KOPT-K1 (cell line): ENCODE data around the gene C8G.

Experiments used
- H3K27ac ChIP-seq: fragments of 200-600 bp; sonication (generic); 2 replicates; pipeline ENCODE4 v1.5.1; 2016; ENCODE audit warnings: antibody characterized with exemption, mild to moderate bottlenecking, low read depth, low read length; ENCODE audit not compliant: poor library complexity, severe bottlenecking
- H3K36me3 ChIP-seq: fragments of 200-600 bp; sonication (generic); 2 replicates; pipeline ENCODE4 v1.5.1; 2017; ENCODE audit warnings: antibody characterized with exemption, mild to moderate bottlenecking, low read length, moderate library complexity; ENCODE audit not compliant: insufficient read depth
- H3K9me3 ChIP-seq: fragments of 200-600 bp; sonication (generic); 2 replicates; pipeline ENCODE4 v1.5.1; 2017; ENCODE audit warnings: antibody characterized with exemption, low read length, mild to moderate bottlenecking; ENCODE audit not compliant: insufficient read depth, poor library complexity, severe bottlenecking

Gene C8G

DNA sequence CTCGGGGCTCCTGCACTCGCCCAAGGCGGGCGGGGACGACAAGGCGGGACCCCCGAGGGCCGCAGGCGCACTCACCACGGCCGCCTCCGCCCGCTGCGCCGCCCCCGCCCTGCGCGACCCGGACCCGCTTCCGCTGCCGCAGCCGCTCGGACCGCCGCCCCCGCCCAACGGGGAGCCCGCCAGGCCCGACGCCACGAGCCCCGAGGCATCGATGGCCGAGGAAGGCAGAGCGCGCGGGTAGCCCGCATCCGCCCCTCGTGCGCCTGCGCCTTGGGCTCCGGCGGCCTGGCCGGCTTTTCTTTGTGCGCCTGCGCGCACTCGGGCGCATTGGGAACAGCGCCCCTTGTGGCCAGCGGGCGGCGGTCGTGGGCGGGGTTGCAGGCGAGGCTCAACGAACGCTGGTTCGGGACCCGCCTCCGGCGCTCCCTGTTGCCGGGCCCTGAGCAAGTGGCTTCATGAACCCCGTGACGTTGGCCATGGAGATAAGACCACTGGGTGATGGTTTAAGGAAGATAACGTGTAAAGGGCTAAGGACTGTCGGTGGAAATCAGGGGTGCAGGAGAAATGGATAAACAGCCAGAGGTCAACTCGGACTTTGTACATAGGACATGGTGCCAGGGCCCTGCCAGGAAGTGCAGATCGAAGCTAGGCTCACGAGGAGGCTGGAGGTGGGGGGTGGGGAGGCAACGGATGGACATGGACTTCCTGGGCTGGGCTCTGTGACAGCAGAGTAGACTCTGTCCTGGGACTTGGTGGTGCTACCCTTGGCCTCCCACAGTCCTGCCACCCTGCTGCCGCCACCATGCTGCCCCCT is at the start of gene C8G, which contains the start of gene FBXW5:
Gene C8G, plus strand, starts transcription at position 725 of the 814 bp plus-strand sequence. Its CDS starts 78 bp downstream, at position 803.
Gene FBXW5, minus strand, starts transcription at position 220 of the 814 bp plus-strand sequence. CDS start 655 bp downstream, outside the sequence.
- peak within 1 kb of the TSS; percentile 85 for H3K27ac ChIP-seq

DNA sequence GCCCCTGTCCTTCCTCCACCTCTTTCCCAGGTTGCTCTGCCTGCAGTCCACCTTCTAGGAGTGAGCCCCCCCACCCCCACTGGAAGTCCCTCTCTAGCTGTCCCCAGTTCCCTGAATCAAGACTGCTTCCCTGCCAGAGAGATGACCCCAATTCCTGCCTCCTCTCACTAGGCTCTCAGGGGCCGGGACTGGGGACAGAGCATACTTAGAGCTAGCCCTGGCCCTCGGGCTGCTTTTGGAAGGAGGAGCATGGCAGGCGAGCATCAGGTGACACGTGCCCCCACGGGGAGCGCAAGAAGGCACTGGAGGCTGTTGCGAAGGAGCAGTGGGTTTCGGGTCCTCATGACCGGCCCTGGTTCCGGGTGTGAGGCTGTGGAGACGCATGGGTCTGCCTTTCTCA is 49.0 kb upstream of the C8G start:
- no peaks in the 10 kb centered on the region for H3K9me3 ChIP-seq
- H3K36me3 ChIP-seq, result peaks cover 66% of the 10 kb centered on the region
- H3K27ac ChIP-seq, result no peak overlapping the region

More for the DNA sequence above, at the start of gene C8G, which contains the start of gene FBXW5:
- H3K9me3 ChIP-seq, result no peaks in the 10 kb centered on the region
- peaks cover 29% of the 10 kb centered on the region; the same call in 1 of the 2 replicates for H3K36me3 ChIP-seq

DNA sequence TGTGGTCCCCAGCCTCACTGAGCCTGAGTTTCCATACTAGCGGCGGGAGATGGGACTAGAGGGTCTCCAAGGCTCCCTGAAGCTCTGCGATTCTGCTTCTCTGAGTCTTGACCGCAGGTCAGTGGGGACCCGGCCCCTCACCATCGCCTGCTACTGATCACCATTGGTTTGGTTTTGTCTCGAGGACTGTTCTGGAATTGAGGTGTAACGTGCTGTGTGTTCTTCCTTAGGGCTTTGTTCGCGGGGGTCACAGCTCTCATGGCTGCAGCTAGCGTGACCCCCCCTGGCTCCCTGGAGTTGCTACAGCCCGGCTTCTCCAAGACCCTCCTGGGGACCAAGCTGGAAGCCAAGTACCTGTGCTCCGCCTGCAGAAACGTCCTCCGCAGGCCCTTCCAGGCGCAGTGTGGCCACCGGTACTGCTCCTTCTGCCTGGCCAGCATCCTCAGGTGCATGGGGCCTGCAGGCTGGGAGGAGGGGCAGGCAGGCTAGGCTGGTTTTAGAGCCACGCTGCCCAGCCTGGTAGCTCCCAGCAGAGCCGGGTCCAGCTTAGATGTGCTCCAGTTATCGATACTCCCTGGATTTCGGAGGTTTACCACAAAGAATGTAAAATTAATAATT is 46.5 kb upstream of the C8G start:
- no peak overlapping the region for H3K27ac ChIP-seq
- peaks cover 71% of the 10 kb centered on the region for H3K36me3 ChIP-seq
- no peaks in the 10 kb centered on the region for H3K9me3 ChIP-seq

DNA sequence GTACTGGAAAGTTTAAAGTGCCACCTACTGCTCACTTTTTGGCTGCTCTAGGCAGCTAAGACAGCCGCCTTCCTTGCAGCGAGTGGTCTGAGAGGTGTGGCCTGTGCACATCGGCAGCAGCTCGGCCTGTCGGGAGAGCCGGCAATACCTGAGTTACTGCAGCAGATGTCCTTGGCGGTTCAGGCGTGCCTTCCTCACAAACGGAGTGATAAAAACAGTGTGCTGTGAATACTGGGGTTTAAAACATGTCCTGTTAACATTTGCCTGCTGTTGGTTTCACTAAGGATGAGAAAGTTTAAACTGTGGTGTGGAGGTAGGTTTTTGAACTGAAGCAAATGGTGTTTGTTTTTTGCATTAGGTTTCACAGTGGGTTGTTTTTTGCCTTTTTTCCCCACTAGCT is 45.8 kb upstream of the C8G start:
- Histone ChIP-seq H3K27ac (no peak overlapping the region), H3K9me3 (no peaks in the 10 kb centered on the region), H3K36me3 (peaks cover 75% of the 10 kb centered on the region)

DNA sequence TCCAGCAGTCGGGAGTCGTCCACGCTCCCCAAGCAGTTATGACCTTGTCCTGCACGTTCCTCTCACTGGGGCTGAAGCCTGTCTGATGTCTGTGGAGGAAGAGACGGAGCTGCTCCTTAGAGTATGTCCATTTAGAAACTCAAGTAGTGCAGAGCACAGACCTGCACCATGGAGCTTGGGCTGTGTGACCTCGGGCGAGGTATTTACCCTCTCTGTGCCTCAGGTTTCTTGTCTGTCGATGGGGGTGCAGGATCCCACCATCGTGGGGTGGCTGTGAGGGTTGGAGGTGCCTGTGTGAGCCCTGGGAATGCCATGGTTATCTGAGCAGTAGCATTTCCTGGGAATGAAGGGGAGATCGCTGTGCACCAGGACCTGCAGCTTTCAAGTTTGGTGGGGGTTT is 44.5 kb upstream of the C8G start:
- H3K9me3 ChIP-seq, result no peaks in the 10 kb centered on the region
- peaks cover 73% of the 10 kb centered on the region for H3K36me3 ChIP-seq
- no peak overlapping the region for H3K27ac ChIP-seq

DNA sequence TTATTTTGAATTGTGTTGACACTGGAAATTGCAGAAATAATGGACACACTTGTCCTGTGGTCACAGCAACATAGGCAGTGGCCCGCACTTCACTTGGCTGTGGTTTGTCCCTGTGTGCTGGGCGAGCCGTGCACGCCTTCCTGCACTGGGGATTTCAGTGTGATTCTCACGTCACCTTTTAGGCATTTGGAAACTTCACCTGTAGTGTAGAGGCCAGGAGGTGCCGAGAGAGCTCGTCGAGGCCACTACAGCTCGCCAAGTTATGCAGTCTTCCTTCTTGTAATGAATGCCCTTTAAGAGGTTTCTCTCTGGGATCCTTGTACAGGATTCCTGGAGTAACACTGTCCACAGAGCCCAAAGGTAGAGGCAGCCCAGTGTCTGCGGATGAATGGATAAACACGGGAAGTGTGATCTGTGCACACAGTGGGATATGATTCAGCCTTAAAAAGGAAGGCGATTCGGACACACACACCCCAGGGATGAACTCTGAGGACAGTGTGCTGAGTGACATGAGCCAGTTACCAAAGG is 44.0 kb upstream of the C8G start:
- Histone ChIP-seq H3K27ac (no peak overlapping the region), H3K36me3 (peaks cover 77% of the 10 kb centered on the region), H3K9me3 (no peaks in the 10 kb centered on the region)

DNA sequence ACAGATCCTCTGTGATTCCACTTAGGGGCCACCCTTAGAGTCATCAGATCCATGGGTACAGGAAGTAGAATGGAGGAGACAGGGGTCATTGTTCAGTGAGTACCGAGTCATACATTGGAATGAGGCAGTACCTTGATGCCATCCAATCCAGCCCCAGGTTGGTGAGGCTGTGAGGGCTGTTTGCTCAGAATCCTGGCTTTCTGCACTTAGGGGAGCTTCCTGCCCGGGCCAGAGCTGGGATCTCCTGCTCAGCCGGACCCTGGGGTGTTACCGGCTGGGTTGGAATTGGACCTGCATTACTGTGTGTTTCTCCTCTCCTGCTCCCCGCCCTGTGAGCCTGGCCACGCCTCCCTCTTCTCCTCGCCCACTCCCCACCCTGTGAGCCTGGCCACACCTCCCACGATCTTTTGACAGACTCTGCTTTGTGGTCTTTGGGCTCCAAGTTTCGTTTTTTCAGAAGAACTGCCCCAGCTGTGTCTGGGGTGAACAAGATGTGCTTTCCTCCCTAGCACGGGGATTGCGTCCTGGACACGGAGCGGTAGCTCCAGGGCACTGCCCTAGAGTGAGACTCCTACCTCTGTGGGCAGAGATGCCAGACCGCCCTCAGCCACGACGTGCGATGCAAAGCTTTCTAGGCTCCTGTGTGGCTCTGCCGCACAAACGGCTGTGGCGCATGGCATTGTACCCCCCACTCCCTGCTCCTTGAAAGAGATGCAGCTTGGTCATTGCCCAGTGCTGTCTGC is 43.4 kb upstream of the C8G start:
- no peak overlapping the region for H3K27ac ChIP-seq
- peaks cover 84% of the 10 kb centered on the region for H3K36me3 ChIP-seq

DNA sequence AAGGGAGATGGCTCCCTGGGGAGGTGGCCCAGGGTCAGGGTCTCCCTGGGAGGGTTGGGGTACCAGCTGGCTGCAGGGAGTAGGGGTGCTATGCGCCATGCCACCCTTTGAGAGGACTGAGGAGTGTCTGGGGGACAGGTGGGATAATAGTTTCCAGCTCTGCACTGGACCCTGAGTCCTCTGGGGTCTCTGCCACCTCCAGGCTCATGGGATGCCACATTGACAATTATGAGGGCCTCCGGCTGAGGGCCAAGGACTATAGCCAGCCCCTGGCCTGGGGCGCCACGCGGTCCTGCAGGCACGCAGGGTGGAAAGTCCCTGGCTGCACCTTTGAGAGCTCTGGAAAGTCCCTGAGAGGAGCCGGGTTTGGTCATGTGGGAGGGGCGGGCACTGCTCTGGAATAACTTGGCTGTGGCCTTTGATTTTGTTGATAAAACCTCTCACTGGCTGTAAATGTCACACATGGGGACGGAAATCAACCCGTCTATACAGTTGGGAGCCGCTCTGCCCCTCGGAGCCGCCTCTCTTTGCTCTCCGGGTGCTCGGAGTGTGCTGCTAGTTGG is 42.7 kb upstream of the C8G start:
- Histone ChIP-seq H3K9me3 (no peaks in the 10 kb centered on the region), H3K36me3 (peaks cover 90% of the 10 kb centered on the region), H3K27ac (no peak overlapping the region)

More for the DNA sequence above, 43.4 kb upstream of the C8G start:
- H3K9me3 ChIP-seq, result no peaks in the 10 kb centered on the region

DNA sequence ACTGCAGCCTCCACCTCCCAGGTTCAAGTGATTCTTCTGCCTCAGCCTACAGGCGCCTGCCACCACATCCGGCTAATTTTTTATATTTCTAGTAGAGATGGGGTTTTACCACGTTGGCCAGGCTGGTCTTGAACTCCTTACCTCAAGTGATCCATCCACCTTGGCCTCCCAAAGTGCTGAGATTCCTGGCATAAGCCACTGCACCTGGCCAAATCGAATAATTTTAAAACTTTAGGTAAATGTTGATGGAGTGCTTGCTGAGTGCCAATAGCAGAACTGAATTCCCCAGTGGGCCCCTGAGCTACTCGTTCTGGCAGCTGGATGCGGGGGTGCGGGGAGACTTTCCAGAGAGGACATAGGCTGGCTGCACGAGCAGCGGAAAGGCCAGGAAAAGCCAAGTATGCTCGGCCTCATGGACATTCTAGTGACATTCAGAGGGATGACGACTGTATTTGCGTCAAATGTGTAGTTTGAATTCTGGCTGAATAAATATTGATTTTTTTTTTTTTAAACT is 41.9 kb upstream of the C8G start:
- Histone ChIP-seq H3K9me3 (no peaks in the 10 kb centered on the region), H3K36me3 (peaks cover 95% of the 10 kb centered on the region), H3K27ac (no peak overlapping the region)

DNA sequence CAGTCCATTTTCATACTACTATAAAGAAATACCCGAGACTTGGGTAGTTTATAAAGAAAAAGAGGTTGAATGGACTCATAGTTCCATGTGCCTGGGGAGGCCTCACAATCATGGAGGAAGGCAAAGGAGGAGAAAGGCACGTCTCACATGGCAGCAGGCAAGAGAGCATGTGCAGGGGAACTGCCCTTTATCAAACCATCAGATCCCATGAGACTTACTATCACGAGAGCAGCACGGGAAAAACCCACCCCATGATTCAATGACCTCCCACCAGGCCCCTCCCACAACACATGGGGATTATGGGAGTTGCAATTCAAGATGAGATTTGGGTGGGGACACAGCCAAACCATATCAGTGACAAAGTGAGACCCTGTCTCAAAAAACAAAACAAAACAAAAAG is 38.8 kb upstream of the C8G start:
- peaks cover 90% of the 10 kb centered on the region for H3K36me3 ChIP-seq

DNA sequence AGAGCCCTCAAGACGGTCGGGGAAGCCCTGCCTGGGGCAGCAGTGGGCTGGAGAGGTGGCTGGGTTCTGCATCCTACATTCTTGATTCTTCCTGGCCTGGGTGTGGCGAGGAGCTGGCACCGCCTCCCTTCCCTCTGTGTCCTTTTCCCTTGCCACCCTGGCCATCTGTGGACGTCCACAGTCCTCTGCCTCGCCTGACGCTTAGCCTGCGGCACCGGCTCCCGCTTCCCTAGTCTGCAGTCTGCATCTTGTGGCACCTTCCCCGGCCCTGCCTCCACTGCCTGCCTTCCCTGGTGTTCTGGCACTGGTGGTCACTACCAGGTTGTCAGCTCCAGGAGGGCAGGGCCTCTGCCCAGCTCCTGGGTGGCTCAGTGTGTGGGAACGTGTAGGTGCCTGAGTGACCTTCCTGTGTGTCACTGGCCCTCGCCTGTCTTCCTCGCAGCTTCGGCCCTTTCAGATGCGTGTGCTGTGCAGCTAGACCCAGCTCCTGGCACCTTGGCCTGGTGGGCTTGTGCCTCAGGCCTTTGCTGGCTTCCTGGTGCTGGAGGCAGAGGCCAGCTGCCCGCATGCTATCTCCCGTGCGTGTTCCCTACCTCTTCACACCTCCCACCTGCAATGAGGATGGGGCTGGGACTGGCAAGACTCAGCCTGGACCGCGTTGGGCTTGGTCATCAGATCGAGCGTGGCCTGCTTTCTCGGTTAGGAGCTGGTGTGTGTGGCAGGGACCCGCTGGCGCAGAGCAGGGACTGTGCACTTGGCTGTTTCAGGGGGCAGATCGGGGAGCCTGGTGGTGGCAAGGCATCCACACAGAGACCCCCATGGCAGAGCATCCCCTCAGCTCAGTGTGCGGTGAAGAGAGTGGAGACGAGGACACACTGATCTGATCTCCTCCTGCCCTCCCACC is 37.8 kb upstream of the C8G start:
- no peaks in the 10 kb centered on the region for H3K9me3 ChIP-seq
- no peak overlapping the region for H3K27ac ChIP-seq
- peaks cover 89% of the 10 kb centered on the region for H3K36me3 ChIP-seq

More for the DNA sequence above, 38.8 kb upstream of the C8G start:
- Histone ChIP-seq H3K27ac (no peak overlapping the region), H3K9me3 (no peaks in the 10 kb centered on the region)

DNA sequence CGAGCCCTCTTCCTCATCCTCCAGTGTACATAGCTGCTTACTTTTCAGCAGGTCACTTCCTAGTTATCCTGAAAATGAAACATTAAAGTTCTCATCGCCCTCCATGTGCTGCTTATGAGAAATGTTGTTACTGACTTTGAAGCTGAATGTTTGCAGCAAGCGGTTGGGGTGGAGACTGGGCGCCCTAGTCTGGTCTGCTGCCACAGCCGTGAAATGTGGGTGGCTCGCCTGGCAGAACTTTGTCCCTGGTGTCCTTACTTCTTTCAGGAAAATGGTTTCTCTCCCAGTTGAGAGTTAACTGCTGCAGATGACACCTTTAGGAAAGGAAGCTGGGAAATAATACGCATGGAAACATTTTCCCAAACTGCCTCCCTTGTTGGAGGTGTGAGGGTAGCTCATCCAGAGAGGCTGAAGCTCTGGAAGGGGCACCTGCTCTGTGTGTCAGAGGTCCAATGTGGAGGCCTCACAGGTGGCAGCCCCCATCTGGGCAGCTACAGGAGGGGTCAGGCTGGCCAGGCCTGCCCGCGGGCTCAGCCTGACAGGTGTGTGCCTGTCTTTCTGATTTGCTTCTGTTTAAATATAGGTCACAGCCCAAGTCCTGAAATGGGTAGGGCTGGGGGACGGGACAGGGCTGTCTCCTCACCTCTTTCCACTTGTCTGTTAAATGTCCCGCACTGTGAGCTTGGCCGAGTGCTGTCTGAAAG is 34.7 kb upstream of the C8G start:
- H3K36me3 ChIP-seq, result peaks cover 90% of the 10 kb centered on the region

DNA sequence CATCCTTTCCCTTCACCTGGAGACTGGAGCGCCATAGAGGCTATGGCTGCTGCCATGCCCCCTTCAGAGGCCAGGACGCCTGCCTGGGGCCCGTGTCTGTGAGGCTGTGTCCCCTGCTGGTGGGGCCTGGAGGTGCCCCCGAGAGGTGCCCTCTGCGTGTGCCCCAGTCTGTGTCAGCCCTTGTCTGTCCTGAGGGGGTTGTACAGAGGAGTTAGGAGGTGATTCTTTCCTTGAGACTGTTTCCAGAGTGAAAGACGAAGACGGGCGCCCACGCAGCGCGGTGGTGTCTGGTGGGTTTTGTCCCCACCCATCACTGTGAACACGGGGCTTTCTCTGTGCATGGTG is 34.2 kb upstream of the C8G start:
- no peak overlapping the region for H3K27ac ChIP-seq
- H3K36me3 ChIP-seq, result peaks cover 90% of the 10 kb centered on the region
- no peaks in the 10 kb centered on the region for H3K9me3 ChIP-seq

More for the DNA sequence above, 34.7 kb upstream of the C8G start:
- Histone ChIP-seq H3K9me3 (no peaks in the 10 kb centered on the region), H3K27ac (no peak overlapping the region)
